HG02938 (cell line): ENCODE measurements around the gene BDKRB1.

Source experiments
- ATAC-seq: cut with Tn5 transposase; IDR thresholded peaks from one replicate; pipeline ENCODE4 v1.9.1; 2021; ENCODE audit warnings: mild to moderate bottlenecking, moderate library complexity; ENCODE audit not compliant: unreplicated experiment

Gene BDKRB1

DNA sequence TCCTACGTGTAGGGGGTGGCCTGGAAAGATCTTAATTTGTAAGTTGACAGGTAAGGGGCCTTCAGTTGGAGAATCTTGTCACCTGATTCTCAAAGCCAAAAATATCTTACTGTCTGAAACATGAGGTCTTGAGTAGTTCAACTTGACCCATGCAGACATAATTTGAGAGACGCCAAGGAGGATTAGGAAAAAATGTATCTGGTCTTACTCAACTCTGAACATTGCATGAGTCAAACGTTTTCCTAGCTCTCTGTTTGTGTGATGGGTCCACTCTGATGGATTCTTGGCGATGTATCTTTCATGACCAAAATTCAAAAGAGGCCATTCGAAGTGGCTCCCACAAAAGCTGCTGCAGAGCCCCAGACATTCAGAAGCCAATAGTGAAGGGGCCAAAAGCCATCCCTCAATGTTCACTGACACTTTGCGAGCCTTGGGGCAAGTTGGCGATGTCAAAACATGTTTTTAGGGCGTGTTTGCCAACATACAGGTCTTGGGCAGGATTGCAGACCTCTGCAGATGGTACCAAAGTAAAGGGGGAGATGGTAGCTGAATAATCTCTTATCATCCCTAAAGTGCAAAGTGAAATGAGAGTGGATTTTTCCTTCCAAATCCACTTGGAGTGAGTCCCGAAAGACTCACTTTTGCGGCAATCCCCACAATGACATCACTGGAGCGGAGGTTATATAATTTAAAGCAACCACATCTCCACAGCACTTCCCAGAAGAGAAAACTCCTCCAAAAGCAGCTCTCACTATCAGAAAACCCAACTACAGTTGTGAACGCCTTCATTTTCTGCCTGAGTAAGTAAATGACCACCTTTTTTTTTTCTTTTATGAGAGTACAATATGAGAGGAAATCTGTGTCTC is at the start of gene BDKRB1:
Gene BDKRB1, plus strand, starts transcription at position 710 of the 866 bp plus-strand sequence. CDS start 7,473 bp downstream, outside the sequence.
- ATAC-seq, result no peak

DNA sequence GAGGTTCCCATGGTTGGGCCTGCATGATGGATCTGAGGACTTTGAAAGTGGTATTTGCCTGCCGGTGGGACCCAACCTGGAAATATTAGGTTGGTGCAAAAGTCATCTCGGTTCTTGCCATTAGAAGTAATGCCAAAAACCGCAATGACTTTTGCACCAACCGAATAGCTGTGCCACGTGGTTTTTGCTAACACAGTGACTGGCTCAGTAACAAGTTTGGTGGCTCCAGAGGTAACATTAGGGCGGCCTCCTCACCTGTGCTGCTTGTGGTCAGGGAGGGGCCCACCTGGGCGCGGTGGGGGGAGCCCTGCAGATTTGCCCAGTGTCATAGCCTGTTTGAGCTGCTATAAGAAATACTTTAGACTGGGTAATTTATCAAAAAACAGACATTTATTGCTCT is 49.5 kb upstream of the BDKRB1 start:
- no peak for ATAC-seq

DNA sequence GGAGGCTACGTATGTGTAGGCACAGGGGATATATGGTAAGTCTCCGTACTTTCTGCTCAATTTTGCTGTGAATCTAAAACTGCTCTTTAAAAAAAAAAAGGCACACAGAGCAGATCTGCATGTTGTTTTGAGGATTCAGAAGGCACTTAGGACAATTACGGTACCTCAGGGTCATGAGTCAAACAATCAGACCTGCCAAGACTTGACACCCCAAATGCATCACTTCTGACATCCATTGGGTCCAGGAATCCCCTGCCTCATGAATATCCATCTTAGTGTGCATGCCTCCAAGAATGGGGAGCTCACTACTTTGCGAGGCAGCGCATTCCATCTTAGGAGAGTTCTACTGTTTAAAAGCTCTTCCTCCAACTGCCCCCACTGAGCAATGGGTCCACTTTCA is 48.3 kb upstream of the BDKRB1 start:
- ATAC-seq, result no peak

DNA sequence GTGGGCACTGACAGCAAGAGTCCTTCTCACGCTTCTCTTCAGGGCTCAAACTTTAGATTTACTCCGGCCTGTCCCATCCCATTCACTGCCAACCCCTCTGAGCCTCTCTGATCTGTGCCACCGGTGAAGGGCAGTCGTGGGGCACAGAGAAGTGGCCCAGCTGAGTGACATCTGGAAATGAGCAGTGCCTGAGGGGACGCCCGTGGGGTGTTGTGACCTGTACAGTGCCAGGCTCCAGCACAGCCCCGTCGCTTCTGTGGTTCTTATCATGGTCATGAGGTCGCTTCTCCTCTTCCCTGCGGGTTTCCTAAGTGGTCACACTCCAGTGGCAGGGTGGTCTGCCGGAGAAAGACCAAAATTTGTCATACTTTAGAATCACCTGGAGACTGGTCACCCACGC is 47.3 kb upstream of the BDKRB1 start:
- no peak for ATAC-seq

DNA sequence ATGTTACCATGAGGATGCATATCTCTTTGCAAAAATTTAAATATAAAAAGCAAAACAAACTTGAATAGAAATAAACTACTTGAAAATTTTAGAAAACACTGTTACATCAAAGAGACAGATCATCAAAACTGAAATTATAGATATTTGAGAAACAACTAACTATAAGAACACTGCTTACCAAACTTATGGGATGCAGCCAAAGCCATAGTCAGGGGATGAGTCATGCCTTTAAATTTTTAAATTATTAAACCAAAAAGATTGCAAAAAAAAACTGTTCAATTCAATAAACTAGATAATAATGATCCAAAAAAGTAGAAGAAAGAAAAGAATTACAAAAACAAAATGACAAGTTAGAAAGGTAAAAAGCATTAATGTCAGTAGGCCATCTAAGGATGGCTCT is 43.9 kb upstream of the BDKRB1 start:
- ATAC-seq, result no peak

DNA sequence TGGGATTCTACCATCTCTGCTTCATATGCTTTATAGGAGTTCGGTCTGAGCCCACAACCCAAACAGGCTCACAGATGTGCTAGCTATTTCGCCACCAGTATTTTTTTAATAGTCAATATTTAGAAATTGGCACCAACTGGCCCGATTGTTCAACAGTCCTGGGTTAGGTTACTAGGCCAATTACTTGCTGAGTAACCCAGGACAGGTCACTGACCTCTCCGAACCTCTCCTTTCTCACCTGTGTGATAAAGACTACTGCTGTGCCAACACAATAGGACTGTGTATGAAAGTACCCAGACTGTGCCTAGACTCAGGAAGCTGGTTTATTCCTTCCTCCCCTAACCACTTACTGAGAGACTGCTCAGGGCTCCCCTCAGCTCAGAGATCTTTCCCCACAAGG is 43.1 kb upstream of the BDKRB1 start:
- no peak for ATAC-seq

DNA sequence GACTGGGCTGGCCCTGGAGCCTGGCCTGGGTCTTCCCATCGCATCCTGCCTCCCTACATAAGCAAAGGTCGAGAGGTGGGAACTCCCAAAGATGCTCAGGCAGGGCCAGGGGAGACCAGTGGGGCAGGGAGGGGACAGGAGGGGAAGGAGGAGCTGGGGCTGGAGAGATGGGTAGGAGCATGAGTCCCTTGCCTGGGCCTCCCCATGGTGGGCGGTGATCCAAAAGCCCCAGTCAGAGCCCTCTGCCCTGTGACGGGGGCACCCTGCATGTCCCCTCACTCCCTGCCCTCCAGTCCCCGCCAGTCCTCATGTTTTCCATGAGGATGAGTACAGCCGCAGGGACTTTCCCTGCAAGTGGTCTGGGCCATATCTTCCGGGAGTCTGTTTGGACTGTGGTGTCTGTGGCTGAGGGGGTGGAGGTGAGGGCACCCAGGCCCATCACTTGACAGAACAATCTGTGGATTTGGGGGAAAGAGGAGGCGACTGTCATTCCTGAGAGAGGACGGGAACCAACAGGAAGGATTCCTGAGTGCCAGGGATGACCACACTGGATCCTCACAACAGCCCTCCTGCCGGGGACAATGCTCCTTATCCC is 42.0 kb upstream of the BDKRB1 start:
- no peak for ATAC-seq

DNA sequence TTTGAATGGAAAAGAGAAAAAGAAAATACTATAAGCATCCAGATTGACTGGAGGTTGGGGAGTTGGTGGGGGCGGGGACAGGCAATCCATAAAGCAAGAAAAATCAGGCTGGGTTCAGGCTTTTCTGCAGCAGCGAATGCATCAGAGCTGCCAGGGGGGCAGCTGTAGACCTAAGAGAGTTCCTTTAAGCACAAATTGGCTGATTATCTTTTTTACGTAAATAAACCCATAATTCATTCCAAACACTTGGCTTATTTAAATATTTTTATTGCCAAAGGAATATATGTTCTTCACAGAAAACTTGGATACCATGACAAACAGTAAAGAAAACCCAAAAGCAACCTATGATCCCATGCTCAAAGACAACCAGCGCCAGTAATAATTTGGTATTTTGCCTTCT is 41.2 kb upstream of the BDKRB1 start:
- ATAC-seq, result no peak

DNA sequence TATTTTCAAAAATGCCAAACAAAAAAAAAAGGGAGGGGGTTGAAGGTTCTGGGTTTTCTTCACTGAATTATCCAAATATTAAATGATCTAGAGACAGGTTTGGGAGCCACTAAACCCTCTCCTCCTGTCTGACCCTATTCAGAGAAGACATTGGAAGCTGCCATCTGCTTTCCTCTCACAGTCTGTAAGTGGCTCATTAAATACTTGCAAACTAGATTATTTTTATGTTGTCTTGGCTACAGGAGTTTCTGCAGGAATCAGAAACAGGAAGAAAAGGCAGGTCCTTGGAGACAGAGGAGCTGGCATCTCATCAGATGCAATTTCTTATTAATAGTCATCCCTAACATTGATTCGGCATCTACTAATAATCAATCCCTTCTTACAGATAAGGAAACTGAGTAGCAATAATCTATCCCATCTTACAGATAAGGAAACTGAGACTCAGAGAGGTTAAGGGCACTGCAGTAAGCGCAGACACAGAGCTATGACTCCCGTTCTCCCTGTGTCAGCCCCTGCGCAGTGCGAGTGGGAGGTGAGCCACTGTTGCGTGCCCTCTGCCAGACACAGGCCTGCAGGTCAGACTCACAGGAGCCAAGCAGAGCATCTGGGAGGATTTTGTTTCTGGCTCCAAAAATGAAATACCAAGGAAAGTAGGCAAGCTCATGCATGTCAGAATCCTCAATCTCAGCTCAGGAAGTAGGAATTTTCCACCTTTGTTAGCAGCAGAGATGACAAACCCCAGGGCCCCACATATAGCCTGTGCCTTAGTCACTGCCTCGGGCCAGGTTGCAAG is 40.4 kb upstream of the BDKRB1 start:
- ATAC-seq, result no peak

DNA sequence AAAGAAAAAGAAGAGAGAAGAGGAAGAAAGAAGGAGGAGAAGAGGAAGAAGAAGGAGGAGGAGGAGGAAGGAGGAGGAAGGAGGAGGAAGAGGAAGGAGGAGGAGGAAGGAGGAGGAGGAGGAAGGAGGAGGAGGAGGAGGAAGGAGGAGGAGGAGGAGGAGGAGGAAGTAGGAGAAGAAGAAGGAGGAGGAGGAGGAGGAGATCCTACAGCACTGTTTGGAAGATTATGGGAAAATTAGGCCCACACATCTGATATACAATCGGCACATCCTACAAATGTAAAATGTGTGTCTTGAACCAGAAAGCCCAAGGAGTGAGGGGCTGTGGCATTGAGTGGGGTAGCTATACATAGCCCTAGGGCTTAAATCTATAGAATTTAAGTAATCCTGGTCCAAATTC is 39.4 kb upstream of the BDKRB1 start:
- ATAC-seq, result no peak

DNA sequence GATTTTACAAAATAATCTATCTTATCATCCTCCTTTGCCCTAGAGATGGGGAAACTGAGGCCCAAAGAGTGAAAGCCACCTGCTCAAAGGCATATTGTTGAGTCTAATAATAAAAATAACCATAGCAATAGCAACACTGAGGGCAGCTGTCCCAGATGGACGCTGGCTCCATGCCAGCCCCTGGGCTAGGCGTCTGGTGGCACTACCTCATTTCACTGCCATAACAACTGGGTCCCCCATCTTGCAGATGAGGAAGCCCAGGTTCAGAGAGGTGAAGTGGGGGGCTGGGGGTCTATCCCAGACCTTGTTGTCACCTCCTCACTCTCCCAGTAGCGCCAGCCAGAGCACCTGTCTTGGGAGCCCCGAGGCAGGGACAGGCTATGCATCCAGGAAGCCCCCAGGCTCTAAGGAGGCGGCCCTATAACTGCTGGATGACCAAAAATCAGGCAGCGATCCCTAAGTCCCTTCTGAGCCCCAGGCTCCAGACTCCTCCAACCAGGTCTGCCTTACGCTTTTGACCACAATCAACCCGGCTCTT is 38.6 kb upstream of the BDKRB1 start:
- ATAC-seq, result no peak

DNA sequence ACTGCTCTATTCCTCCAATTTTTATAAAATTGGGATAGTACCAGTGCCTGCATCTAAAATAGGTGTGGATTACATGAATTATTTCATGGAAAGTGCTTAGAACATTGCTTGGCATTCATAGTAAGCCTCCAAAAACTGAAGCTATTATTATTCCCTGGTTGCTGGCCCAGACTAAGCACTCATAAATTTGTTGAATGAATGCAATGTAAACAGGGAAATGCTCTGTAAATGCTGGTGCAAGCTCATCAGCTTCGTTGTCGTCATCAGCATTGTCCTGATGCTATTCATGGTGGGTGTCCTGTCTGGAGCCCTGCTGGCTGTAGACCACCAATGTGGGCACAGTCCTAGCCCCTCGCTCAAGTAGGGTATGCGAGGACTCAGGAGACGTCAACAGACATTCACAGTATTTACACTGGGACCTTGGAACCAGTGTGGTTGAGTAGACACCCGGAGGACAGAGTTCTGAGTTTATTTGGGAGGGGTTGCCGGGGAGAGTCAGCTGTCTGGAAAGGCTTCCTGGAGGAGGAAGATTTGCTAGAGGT is 34.8 kb upstream of the BDKRB1 start:
- no peak for ATAC-seq

DNA sequence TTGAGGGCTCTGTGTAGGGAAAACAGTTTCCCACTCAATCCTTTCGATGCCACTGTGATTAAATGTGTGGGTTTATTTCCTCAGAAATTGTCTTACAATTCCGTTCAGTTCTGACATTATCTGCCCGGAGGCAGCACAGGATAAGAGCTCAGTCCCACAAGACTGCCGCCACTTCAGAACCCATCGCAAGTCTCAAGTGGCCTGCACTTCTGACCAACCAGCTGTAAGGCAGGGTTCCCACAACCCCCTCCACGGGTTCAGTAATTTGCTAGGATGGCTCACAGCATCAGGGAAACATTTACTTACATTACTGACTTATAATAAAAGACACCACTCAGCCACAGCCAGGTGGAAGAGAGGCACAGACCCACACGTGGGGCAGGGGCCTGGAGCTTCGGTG is 34.2 kb upstream of the BDKRB1 start:
- ATAC-seq, result no peak

DNA sequence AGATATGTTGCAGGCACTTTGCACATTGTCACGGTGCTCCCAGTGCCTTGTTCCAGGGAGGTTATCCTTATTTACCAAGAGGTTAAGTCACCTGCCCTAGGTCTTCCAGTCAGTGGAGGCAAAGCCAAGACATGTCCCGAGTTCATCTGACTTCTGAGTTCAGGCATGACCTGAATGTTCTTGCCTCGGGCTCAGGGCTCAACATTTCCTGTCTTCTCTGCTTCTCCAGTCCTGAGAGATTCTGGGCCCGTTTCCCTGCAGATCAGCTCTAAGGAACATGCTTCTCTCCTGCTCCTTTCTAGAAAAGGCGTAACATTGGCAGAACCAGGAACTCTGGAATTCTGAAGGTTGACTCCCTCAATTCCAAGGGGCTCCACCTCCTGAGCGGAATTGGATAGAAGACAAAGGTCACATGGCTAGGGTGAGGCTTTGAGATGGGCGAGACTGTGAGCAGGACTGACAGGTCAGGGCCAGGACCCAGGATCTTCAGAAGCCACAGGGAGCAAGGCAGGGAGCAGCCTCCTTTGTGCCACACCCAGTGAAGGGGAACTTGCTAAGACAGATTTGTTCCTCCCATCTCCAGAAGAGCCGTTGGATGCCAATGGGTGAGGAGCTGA is 31.4 kb upstream of the BDKRB1 start:
- ATAC-seq, result no peak

DNA sequence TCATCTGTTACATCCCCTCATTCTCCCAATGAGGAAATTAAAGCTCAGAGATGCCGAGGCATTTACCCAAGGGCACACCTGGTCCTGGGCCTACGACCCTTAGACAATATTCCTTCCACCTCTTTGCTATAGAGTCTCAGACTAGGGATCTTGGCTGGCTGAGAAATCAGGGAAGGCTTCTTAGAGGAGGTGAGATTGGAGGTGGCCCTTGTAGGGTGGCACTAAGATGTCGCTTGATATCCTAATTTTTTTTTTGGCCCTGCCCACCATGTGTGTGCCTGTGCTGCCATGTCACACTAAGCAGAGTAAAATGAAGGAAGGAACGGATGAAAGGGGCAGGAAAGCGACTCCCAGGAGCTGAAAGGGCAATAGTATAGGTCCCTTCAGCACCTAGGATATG is 30.8 kb upstream of the BDKRB1 start:
- ATAC-seq, result no peak

DNA sequence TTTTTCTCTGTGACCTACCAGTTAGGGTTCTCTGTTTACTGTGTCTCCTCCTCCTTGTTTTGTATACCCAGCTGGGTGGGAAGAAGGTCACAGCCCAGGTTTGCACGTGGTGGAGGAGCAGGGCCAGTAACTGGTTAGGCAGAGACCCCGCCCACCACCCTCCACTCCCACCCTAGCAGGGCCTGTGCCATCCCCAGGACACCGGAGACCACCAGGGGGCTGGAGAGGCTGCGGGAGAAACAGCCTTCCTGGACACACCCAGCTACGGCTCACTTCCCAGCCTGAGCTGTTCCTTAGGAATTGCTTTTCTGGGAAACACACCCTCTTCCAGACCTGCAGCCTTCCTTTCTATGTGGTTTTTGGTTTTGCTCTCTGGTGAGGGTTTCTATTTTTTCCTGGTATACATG is 30.3 kb upstream of the BDKRB1 start:
- ATAC-seq, result no peak

DNA sequence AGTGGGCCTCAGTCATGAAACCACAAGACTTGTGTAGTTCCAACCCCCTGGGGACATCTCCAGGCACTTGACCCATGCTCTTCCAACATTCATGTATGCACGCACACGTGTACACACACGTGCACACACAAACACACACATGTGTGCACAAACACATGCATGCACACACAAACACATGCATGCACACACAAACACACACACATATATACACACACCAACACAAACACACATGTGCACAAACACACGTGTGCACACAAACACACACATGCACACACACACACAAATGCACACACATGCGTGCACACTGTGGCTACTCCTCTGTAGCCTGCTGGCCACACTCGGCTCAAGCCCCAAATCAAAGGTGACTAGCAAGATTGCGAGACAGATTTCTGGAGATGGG is 28.6 kb upstream of the BDKRB1 start:
- ATAC-seq, result no peak

DNA sequence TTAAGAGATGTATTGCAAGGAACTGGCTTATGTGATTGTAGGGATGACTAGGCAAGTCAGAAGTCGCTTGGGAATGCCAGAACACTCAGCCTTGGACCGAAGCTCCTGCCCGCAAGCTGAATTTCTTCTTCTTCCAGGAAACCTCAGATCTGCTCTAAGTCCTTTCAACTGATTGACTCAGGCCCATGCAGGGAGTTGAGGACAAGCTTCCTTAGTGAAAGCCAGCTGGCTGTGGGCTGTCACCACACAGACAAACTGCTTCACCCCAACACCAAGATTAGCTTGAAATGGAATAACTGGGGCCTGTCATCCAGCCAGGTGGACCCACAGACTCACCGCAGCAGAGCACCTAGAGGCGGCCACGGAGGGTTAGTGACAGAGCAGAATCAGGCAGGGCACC is 26.7 kb upstream of the BDKRB1 start:
- no peak for ATAC-seq

DNA sequence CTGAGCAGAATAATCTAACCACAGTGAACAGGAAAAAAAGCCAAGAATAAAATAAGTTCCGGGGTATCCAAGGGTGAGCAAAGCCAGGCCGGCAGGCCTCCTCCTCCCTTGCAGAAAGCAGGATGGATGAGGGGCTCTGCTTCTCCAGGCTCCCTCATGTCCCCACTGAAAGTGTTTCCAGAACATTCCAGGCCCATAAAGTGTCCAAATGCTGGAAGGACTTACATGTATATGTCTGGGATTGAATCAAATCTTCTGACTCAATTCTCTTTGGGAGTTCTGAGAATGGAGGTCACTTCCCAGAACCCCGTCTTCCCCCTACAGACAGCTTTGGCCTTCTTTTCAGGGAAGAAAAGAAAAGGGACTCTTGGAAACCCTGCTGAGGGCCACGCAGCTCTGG is 25.0 kb upstream of the BDKRB1 start:
- ATAC-seq, result no peak

DNA sequence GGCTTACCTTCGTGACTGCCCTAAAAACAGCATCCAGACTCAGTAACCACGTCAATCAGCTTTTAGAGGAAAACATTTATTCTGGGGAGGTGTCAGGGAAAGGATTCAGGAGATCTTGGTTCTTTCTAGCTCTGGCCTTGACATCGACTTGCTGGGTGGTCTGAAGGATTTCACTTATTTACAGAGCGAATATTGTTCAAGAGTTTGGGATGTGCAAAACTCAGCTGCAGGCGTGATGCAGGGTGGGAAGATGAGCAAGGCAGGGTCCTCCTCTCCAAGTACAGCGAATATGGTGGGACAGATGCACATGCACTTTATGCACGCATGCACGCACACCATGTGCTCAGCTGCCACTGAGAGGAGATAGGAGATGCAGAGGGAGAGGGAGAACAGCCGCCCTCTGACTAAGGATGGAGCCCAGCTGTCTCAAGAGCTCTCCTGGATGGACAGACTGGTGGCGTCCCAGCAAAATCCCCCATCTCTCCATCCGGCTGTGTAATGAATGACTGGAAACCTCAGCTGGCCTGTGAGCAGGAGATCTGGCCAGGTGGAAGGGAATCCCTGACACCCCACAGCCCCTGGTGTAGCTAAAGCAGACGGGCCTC is 24.4 kb upstream of the BDKRB1 start:
- no peak for ATAC-seq
